Islet of Langerhans (tissue), 1 donor: ENCODE results near the gene PTPN6.
A peak's percentile ranks its signal among the peaks of the same experiment; 100 is the strongest.

Source experiments
- FAIRE-seq: peaks from one replicate; lab custom pipeline; 2011; peaks lifted over from hg19 to GRCh38; lab: Jason Lieb, UNC

Gene PTPN6

DNA sequence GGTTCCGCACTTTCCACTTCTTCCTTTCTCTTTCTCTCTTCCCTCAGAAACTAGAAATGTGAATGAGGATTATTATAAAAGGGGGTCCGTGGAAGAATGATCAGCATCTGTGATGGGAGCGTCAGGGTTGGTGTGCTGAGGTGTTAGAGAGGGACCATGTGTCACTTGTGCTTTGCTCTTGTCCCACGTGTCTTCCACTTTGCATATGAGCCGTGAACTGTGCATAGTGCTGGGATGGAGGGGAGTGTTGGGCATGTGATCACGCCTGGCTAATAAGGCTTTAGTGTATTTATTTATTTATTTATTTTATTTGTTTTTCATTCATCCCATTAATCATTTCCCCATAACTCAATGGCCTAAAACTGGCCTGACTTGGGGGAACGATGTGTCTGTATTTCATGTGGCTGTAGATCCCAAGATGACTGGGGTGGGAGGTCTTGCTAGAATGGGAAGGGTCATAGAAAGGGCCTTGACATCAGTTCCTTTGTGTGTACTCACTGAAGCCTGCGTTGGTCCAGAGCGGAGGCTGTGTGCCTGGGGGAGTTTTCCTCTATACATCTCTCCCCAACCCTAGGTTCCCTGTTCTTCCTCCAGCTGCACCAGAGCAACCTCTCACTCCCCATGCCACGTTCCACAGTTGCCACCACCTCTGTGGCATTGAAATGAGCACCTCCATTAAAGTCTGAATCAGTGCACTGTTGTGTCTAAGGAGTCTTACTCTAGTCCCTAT, 28.0 kb upstream of the PTPN6 start:
- no peak for FAIRE-seq

DNA sequence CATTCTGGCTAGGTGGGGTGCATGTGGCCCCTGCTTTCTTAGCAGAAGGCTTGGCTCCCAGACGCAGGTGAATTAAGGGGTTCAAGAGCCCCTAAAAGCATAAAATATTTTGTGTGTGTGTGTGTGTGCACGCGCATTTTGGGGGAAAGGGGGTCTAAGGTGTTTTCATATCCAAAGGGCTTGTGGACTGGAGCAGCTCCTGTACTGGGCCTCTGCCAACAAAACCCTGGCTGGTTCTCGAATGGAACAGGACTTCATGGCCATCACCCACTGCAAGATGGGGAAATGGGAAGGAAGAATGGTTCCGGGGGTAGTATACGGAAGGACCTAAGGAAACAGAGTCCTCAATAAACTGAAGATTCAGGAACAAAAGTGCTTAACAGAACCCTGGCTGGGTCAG, 27.3 kb upstream of the PTPN6 start:
- no peak for FAIRE-seq

DNA sequence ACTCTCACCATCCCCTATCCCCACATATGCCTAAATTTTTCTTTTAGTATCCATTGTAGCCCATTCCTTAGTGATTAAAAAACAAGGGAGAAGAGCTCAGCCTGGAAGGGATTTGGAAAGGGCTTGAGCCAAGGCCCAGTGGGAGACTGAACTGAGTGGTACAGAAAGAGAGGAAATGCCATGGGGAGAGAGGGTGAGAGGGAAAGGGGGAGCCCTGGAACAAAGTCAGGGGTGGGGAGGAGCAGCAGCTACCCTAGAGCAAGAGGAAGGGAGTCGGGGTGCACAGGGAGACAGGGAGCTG, 26.0 kb upstream of the PTPN6 start:
- FAIRE-seq = no peak

DNA sequence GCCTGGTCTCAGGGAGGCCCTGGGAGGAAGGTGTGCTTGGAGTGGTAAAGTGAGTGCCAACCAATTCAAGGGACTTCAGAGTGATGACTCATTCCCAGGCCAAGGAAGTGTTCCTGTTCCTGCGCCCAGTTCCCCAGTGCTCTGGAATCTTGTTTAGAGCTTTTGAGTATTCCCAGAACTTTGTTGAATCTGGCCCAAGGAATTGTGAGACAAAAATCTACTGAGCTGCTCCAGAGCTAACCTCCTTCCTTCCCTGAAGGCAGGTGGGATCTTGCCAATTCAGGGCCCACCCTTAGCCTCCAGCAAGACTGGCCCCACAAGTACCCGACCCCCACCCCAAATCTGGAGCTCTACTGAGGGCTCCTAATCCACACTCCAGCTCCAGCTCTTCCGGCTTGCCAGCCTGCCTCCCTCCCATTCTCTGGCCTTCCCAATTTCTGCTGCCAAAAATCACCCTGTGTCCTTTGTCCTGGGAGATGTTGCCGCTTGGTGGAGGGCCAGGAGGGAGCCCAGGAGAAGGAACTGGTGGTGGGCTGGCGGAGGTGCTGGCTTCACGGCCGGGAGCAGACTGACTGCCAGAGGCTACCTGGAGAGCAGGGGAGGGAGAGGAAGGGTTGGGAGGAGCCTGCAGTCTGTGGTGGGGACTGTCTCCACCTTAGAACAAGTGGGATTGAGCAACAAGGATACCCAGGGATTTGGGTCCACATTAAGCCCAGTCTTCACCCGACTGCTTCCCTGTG, 25.4 kb upstream of the PTPN6 start:
- peak; percentile 9 for FAIRE-seq

DNA sequence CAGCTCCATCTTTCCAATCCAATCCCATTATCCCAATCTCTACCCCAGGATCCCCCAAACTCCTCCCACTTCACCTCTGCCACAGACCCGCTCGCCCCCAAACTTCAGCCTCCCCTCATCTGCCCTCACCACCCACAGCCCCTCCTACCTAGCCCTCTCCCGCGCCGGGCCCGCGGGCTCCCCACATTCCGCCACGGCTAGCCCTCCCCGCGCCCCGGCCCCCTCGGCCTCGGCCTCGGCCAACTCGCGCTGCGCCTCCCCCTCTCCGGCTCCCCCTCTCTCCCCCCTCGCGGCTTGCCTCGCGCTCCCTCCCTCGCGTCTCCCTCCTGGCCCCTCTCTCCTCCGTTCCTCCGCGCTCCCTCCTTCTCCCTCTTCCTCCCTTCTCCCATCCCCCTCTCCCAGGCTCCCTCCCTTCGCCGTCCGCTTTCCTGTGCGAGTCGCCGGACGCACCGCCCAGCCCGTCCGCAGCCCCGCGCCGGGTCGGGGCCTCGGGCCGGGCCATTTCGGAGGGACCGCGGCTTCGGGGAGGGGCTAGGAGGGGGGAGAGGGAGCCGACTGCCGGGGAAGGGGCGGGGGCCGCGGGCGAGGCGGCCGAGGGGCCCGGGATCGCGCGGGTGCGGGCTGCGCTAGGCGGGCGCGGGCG, 23.7 kb upstream of the PTPN6 start, which contains the start of gene ATN1:
ATN1 (plus strand) TSS at position 581 of the 643 bp plus-strand sequence. CDS start 6,043 bp downstream, outside the sequence.
- FAIRE-seq = no peak

DNA sequence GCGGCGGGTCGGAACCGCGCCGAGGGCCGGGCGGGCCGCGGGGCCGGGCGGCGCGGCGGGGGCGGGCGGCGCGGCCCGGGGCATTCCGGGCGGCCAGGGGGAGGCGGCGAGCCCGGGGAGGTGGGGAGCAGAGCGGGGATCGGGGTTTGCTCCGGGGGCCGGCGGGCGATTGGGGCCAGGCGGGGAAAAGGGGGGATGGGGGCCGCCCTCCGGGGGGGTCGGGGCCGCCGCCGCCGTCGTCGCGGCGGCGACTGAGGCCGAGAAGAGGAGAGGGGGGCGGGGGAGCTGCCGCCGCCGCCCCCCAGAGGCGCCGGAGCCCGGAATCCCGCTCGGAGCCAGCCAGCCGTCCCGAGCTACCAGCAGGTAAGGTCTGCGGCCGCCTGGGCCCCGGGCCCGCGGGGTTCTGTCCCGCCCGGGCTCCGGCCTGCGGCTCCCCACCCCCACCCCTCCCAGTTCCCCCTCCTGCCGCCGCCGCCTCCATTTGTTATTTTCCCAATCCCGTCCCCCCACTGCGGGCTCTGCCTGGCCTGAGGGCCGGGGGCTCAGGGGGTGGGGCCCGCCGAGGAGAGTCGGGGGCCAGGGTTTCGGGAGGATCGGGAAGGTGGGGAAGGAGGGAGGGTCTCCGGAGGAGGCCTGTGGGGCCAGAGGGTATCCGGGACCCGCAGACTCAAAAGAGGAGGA, 23.0 kb upstream of the PTPN6 start:
- no peak for FAIRE-seq

DNA sequence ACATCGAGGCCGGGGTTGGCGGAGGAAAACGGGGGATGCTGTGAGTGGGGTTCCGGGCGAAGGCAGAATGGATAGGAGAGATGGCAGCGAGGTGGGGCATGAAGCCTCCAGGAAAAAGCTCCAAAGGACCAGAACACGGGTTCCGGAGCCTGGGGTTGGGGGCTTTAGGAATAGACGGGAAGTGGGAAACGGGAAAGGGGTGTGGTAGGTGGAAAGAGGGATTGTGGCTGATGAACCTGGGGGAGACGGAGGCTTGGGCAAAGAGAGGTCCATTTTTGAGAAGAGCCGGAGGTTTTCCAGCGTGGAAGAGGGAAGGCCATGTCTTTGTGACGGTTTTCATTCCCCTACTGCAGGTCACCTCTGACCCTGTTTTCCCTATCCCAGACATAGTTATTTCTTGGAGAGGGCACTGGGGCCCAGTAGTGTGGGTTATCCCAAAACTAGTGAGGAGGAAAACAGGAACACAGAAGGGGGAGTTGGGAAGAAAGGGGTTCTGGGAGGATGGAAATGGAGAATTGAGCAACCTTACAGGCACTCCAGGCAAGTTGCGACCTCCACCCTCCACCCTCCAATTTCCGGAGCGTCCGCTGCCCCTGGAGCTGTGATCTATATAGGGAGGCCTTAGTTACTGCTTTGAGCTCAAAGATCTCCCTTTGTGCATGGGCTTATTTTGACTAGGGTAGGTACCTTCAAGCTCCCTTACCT, 22.3 kb upstream of the PTPN6 start:
- no peak for FAIRE-seq

DNA sequence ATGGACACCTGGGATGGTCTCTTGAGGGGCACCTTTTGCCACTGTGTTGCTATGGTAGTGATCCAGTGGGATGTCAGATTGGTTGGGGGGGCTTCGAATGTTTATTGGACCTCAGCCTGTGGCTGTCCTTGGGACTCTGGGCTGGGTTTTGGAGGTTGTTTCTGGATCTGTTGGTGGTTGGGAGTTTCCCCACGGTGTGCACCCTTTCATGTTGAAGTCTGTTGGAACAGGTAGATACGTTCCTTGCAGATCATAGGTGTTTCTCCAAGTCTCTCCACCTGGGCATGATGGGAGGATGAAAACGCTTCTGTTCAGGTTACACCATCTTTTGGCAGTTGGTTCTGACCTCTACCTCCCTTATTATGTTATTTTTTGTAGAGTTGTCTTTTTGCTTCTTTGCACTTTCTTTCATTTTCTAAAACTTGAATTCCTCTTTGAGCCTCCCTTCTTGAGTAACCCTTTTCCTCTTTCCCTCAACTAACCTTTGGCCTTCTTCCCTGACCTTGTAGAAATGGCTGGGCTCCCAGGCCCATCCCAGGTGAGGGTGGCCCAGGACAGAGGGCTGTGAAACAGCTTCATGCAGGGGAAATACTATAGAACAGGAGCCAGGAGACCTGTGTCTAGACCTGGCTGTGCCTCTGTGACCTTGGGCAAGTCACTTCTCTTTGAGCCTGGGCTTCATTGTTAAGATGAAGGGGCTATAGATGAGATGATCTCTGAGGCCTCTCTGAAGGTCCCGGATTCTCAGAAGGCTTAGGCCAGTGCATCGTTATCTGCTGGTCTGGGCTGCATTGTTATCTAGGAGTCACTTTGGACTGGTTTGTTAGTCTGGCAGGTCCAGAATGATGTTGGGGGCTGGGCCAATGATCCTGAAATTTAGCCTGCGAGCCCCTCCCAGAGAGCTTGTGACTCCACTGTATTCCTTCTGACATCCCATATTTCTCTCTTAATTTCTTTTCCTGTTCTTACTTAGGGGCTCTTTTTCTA, 21.4 kb upstream of the PTPN6 start:
- FAIRE-seq = no peak

DNA sequence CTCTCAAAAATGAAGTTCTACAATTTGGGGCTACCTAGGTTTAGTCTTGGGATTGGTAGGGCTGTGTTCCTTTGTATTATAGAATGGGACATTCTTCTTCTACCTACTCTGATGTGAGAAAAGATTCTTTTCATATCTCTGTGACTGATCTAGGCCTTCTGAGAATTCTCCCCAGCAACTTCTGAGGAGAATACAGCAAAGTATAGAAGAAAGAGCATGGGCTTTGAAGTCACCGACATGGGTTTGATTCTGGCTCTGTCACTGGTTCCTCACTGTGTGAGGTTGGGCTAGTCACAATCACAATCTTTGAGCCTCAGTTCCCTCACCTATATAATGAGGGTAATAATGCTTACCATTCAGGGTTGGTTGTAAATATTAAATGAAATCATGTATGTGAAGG, 18.4 kb upstream of the PTPN6 start:
- FAIRE-seq = no peak

DNA sequence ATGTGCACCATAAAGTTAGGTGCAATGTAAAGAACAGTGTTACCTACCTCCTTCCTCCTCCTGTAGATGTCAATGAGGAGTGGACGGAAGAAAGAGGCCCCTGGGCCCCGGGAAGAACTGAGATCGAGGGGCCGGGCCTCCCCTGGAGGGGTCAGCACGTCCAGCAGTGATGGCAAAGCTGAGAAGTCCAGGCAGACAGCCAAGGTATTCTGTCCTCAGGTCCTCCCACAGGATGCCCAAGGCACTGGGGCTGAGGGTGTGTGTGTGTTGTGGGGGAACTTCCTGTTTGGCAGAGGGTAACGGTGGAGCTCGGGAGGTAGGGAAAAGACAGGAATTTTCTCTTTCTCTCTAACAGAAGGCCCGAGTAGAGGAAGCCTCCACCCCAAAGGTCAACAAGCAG, 17.0 kb upstream of the PTPN6 start:
- FAIRE-seq = no peak

DNA sequence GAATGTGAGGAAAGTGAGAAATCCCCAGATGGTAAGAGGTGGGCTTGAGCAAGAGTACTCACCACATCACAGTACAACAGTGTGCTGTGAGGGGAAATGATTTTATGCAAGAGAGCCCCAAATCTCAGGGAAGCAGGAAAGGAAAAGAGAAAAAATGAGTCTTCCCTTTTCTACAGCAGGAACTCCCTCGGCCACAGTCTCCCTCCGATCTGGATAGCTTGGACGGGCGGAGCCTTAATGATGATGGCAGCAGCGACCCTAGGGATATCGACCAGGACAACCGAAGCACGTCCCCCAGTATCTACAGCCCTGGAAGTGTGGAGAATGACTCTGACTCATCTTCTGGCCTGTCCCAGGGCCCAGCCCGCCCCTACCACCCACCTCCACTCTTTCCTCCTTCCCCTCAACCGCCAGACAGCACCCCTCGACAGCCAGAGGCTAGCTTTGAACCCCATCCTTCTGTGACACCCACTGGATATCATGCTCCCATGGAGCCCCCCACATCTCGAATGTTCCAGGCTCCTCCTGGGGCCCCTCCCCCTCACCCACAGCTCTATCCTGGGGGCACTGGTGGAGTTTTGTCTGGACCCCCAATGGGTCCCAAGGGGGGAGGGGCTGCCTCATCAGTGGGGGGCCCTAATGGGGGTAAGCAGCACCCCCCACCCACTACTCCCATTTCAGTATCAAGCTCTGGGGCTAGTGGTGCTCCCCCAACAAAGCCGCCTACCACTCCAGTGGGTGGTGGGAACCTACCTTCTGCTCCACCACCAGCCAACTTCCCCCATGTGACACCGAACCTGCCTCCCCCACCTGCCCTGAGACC, 15.6 kb upstream of the PTPN6 start:
- FAIRE-seq = no peak

DNA sequence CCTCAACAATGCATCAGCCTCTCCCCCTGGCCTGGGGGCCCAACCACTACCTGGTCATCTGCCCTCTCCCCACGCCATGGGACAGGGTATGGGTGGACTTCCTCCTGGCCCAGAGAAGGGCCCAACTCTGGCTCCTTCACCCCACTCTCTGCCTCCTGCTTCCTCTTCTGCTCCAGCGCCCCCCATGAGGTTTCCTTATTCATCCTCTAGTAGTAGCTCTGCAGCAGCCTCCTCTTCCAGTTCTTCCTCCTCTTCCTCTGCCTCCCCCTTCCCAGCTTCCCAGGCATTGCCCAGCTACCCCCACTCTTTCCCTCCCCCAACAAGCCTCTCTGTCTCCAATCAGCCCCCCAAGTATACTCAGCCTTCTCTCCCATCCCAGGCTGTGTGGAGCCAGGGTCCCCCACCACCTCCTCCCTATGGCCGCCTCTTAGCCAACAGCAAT, 14.9 kb upstream of the PTPN6 start:
- no peak for FAIRE-seq

DNA sequence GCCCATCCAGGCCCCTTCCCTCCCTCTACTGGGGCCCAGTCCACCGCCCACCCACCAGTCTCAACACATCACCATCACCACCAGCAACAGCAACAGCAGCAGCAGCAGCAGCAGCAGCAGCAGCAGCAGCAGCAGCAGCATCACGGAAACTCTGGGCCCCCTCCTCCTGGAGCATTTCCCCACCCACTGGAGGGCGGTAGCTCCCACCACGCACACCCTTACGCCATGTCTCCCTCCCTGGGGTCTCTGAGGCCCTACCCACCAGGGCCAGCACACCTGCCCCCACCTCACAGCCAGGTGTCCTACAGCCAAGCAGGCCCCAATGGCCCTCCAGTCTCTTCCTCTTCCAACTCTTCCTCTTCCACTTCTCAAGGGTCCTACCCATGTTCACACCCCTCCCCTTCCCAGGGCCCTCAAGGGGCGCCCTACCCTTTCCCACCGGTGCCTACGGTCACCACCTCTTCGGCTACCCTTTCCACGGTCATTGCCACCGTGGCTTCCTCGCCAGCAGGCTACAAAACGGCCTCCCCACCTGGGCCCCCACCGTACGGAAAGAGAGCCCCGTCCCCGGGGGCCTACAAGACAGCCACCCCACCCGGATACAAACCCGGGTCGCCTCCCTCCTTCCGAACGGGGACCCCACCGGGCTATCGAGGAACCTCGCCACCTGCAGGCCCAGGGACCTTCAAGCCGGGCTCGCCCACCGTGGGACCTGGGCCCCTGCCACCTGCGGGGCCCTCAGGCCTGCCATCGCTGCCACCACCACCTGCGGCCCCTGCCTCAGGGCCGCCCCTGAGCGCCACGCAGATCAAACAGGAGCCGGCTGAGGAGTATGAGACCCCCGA, 14.3 kb upstream of the PTPN6 start:
- no peak for FAIRE-seq

DNA sequence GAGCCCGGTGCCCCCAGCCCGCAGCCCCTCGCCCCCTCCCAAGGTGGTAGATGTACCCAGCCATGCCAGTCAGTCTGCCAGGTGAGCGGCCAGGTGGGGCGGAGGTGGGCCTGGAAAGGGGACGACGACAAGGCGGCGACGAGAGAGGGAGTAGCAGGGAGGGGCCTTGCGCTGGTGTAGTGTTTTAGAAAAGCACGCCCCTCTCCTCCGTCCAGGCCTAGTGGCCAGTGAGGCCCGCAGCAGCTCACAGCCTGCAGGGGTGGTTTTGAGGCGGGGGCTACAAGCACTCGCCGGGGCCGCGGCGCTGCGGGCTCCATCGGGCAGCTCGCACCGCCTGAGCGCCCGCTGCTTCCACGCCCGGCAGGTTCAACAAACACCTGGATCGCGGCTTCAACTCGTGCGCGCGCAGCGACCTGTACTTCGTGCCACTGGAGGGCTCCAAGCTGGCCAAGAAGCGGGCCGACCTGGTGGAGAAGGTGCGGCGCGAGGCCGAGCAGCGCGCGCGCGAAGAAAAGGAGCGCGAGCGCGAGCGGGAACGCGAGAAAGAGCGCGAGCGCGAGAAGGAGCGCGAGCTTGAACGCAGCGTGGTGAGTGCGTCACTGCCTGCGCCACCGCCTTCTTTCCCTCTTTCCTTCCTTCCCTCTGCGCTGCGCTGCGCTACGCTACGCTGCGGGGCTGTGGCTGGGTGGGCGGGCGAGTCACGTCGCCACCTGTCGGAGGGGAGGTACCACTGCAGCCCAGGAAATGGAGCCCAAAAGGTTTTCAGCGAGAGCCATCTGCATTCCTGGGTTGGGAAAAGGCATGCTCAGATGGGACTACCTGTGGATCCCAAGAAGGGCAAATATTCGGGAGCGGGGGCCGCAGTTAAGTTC, 13.4 kb upstream of the PTPN6 start:
- peak; percentile 98 for FAIRE-seq

DNA sequence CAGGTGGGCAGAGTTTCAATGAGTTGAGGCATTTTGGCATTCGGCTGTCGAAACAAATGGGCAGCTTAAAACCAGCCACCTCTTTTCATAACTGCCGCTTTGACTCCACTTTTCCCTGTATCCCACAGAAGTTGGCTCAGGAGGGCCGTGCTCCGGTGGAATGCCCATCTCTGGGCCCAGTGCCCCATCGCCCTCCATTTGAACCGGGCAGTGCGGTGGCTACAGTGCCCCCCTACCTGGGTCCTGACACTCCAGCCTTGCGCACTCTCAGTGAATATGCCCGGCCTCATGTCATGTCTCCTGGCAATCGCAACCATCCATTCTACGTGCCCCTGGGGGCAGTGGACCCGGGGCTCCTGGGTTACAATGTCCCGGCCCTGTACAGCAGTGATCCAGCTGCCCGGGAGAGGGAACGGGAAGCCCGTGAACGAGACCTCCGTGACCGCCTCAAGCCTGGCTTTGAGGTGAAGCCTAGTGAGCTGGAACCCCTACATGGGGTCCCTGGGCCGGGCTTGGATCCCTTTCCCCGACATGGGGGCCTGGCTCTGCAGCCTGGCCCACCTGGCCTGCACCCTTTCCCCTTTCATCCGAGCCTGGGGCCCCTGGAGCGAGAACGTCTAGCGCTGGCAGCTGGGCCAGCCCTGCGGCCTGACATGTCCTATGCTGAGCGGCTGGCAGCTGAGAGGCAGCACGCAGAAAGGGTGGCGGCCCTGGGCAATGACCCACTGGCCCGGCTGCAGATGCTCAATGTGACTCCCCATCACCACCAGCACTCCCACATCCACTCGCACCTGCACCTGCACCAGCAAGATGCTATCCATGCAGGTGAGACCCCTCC, 12.6 kb upstream of the PTPN6 start:
- FAIRE-seq = no peak

DNA sequence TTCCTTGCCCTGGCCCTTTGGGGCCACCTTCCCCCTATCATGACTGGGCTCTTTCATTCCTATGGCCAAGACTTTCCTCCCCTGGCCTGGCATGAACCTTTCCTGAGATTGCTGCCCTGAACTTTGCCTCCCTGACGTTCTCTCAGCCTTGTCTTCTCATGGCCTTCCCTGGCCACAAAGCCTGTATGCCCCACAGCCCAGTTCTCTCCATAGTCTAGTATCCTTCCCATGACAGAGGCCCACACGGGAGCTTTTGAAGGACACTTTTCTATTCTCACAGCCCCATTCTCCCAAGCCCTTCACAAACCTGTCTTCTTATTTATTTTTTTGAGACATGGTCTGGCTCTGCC, 12.0 kb upstream of the PTPN6 start:
- no peak for FAIRE-seq

DNA sequence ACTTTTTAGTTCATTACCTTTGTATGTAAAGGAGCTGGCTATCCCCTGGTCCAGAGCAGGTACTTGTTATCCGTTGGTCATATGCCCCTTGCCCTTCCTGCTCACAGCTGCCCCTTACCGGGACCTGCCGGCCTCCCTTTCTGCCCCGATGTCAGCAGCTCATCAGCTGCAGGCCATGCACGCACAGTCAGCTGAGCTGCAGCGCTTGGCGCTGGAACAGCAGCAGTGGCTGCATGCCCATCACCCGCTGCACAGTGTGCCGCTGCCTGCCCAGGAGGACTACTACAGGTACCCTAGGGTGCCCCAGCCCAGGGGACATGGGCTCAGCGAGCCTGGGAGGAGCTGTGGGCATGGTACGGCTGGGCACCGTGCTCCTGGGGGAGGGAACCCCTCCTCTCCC, 9.9 kb upstream of the PTPN6 start:
- no peak for FAIRE-seq
